Activated B cell treated with CpG ODN at 0.5 μM for 24 hours (primary cell): ENCODE measurements around the gene C1orf56. TPM values are rescaled to one million over a fixed set of nuclear protein-coding genes. Genes with fewer than 3 reads are reported as not detected.

Source experiments
- ATAC-seq: fragments of 200-7000 bp; cut with Tn5 transposase; one replicate; pipeline ENCODE4 v1.10.0; 2021; ENCODE audit warnings: low read depth, mild to moderate bottlenecking, moderate library complexity
- CTCF ChIA-PET: fragments of 350-600 bp; sonication (Branson Sonifier 250); formaldehyde crosslinking; loops from one replicate; lab custom pipeline; 2021; ENCODE audit warnings: antibody characterized with exemption; lab: Charles Lee
- POLR2A ChIA-PET: fragments of 350-600 bp; sonication (Branson Sonifier 250); formaldehyde crosslinking; loops from one replicate; lab custom pipeline; 2021; ENCODE audit warnings: antibody characterized with exemption; lab: Charles Lee
- DNase-seq: peaks from one replicate; pipeline ENCODE4 v3.0.0; 2022
- H3K27ac Mint-ChIP-seq: one replicate; pipeline ENCODE4 v1.8.0; 2020; ENCODE audit warnings: mixed read lengths
- H3K27me3 Mint-ChIP-seq: one replicate; pipeline ENCODE4 v1.8.0; 2021; ENCODE audit warnings: mixed read lengths
- H3K36me3 Mint-ChIP-seq: one replicate; pipeline ENCODE4 v1.8.0; 2021; ENCODE audit warnings: low read depth, mixed read lengths
- H3K4me1 Mint-ChIP-seq: one replicate; pipeline ENCODE4 v1.8.0; 2021; ENCODE audit warnings: mixed read lengths
- H3K4me3 Mint-ChIP-seq: one replicate; pipeline ENCODE4 v1.8.0; 2020; ENCODE audit warnings: mild to moderate bottlenecking, mixed read lengths
- H3K9me3 Mint-ChIP-seq: one replicate; pipeline ENCODE4 v1.8.0; 2020; ENCODE audit warnings: mixed read lengths
- intact Hi-C: fragments of 100-400 bp; cut with micrococcal nuclease; formaldehyde crosslinking; loops from one replicate; pipeline ENCODE4 v1.15.1; 2024
- total RNA-seq: library from RNA; stranded (reverse); gene quantifications from 2 replicates; pipeline ENCODE4 v1.2.3, GENCODE V29; 2022
- TF ChIP-seq, protein P1 (sequence below): fragments of 200-600 bp; IDR thresholded peaks from one replicate; pipeline ENCODE4 v1.8.0; 2022; ENCODE audit warnings: antibody characterized with exemption, mild to moderate bottlenecking

C1orf56 gene, protein sequence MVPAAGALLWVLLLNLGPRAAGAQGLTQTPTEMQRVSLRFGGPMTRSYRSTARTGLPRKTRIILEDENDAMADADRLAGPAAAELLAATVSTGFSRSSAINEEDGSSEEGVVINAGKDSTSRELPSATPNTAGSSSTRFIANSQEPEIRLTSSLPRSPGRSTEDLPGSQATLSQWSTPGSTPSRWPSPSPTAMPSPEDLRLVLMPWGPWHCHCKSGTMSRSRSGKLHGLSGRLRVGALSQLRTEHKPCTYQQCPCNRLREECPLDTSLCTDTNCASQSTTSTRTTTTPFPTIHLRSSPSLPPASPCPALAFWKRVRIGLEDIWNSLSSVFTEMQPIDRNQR
- total RNA-seq = 2.4 and 2.5 TPM in 2 replicates

DNA sequence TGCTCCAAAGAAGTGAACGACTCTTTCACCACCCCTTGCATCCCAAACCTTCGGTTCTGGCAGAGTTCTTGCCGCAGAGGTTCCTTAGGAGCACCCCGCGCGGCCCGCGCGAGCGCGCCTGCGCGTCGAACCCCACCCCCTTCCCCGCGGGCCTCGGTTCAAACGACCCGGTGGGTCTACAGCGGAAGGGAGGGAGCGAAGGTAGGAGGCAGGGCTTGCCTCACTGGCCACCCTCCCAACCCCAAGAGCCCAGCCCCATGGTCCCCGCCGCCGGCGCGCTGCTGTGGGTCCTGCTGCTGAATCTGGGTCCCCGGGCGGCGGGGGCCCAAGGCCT, at the start of gene C1orf56:
Gene C1orf56, plus strand, starts transcription at position 161 of the 334 bp plus-strand sequence. Its CDS starts 97 bp downstream, at position 258.
- POLR2A ChIA-PET = interaction anchor here (0.6 to 4.7 kb wide), 10 partner anchors 11 to 716 kb away, joined by 3 to 63 read pairs (median 5); partner anchors contain the start of genes CDC42SE1, GABPB2, MINDY1 and MLLT11
- Mint-ChIP-seq H3K27me3 (no peaks in the 10 kb centered on the region), H3K9me3 (no peaks in the 10 kb centered on the region), H3K36me3 (peaks cover 24% of the 10 kb centered on the region), H3K27ac (peak within 1 kb of the TSS; percentile 89), H3K4me1 (peaks cover 42% of the 10 kb centered on the region), H3K4me3 (peak within 1 kb of the TSS; percentile 94)
- TF ChIP-seq, protein P1, sequence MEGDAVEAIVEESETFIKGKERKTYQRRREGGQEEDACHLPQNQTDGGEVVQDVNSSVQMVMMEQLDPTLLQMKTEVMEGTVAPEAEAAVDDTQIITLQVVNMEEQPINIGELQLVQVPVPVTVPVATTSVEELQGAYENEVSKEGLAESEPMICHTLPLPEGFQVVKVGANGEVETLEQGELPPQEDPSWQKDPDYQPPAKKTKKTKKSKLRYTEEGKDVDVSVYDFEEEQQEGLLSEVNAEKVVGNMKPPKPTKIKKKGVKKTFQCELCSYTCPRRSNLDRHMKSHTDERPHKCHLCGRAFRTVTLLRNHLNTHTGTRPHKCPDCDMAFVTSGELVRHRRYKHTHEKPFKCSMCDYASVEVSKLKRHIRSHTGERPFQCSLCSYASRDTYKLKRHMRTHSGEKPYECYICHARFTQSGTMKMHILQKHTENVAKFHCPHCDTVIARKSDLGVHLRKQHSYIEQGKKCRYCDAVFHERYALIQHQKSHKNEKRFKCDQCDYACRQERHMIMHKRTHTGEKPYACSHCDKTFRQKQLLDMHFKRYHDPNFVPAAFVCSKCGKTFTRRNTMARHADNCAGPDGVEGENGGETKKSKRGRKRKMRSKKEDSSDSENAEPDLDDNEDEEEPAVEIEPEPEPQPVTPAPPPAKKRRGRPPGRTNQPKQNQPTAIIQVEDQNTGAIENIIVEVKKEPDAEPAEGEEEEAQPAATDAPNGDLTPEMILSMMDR = no peak
- CTCF ChIA-PET = interaction anchor here (1.1 to 2.3 kb wide), 4 partner anchors 10 to 24 kb away, joined by 5 to 10 read pairs (median 9); partner anchors contain the start of genes CDC42SE1, GABPB2 and MLLT11
- DNase-seq = peak; percentile 56
- intact Hi-C loops = loop anchor here (5.0 kb wide), 1 partner anchor 170 kb away; the partner anchor contains the start of gene ARNT
- ATAC-seq = peak; percentile 78

DNA sequence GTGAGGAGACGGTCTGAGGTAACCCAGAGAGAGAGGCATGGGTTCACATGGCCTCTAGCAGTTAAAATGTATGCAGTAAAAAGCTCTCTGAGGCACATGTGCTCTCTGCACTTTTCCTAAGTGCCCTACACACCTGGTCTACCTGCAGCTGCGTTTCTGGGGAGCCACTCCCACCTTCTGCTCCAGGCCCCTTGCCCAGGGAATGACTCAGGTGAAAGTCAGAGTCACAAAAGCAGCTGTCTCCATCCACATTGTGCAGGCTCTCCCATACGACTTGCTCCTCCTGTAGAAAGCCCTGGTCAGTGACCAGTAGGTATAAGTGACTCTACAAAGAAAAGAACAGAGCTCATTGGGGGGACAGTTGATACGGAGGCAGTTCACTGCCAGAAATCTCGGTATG, 49.6 kb upstream of the C1orf56 start:
- ATAC-seq (no peak), DNase-seq (no peak)
- Mint-ChIP-seq H3K27ac (no peak overlapping the region), H3K27me3 (no peaks in the 10 kb centered on the region), H3K4me3 (no peak overlapping the region), H3K9me3 (no peaks in the 10 kb centered on the region), H3K36me3 (peaks cover 33% of the 10 kb centered on the region), H3K4me1 (peaks cover 5% of the 10 kb centered on the region)
- intact Hi-C loops = no loop called here
- ChIA-PET POLR2A (interaction anchor here (0.5 kb wide), 1 partner anchor 853 kb away, joined by 3 read pairs; no protein-coding TSS in a partner anchor), CTCF (interaction anchor here (0.6 to 1.2 kb wide), 3 partner anchors 8 to 158 kb away, joined by 3 to 4 read pairs (median 3); partner anchors contain the start of gene MINDY1)
- TF ChIP-seq, protein P1 = no peak

DNA sequence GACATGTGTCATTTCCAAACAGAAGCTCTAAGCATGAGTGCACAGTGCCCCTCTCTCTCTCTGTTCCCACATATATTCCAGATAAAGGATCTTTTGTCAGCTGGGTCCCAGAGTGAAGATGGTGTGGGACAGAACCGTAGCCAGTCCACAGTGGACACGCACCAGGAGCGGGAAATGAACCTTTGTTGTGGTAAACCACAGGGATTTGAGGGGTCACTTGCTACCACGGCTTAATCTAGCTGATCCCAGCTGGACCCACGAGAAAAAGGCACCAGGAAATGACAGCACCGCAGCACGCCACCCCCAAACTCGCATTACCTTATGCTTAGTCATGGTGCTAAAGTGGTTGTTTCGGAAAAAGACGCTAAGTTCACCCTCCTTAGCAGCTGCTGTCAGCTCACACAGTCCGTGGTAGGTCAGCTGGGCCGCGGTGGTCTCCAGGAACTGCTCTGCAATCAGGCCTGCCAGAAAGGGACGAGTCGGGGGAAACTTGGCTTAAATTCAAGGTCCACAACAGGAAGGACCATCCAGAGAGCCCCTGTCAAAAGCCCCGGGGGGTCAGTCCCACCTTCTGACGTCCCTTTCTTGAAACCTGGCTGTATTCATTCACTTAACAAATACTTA, 48.4 kb upstream of the C1orf56 start:
- Mint-ChIP-seq H3K27me3 (no peaks in the 10 kb centered on the region), H3K27ac (no peak overlapping the region), H3K4me1 (peaks cover 15% of the 10 kb centered on the region), H3K36me3 (peaks cover 33% of the 10 kb centered on the region), H3K9me3 (no peaks in the 10 kb centered on the region), H3K4me3 (no peak overlapping the region)
- TF ChIP-seq, protein P1 = no peak
- ChIA-PET CTCF (no interaction called here), POLR2A (interaction anchor here (0.5 kb wide), 1 partner anchor 24 kb away, joined by 5 read pairs; no protein-coding TSS in a partner anchor)
- DNase-seq = no peak
- intact Hi-C loops = no loop called here
- ATAC-seq = no peak

DNA sequence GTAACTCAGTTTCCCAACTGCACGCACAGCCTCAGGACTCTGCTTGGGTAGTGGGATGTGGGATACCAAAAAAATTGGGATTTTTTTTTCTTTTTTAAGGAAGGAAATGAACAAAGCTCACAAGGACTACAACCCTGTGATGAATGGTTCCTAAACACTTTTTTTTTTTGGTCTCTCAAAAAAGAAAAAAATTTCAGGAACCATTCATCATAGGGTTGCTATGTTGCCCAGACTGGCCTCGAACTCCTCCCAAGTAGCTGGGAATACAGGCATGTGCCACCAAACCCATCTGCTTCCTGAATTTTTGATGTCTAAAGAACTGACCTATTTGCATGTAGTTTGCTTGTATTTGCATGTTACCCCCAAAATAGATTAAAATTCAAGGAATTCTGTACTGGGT, 47.6 kb upstream of the C1orf56 start:
- Mint-ChIP-seq H3K9me3 (no peaks in the 10 kb centered on the region), H3K27me3 (no peaks in the 10 kb centered on the region), H3K27ac (no peak overlapping the region), H3K4me1 (peaks cover 21% of the 10 kb centered on the region), H3K4me3 (no peak overlapping the region), H3K36me3 (peaks cover 33% of the 10 kb centered on the region)
- ChIA-PET CTCF (no interaction called here), POLR2A (no interaction called here)
- ATAC-seq (no peak), DNase-seq (no peak)
- intact Hi-C loops = loop anchor here (10.0 kb wide), 1 partner anchor 255 kb away; the partner anchor contains the start of gene PSMD4
- TF ChIP-seq, protein P1 = no peak

DNA sequence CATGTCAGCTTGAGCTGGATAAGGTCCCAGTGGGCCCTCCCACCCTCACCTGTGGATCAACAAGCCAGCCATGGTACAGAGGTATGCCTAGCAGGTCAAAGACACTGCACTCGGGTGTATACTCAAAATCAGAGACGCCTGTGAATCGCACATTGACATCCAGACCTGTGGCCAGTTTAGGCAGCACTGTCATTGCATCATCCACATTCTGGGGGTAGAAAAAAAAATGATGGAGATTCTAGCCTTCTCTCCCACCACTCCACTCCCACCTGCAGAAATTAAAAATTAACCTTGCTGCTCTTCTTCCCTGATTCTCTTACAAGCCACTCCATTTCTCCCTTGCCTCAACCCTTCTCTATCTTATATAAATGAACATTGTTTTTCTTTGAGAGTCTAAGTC, 47.1 kb upstream of the C1orf56 start:
- intact Hi-C loops = loop anchor here (10.0 kb wide), 1 partner anchor 254 kb away; the partner anchor contains the start of gene PSMD4
- Mint-ChIP-seq H3K27ac (no peak overlapping the region), H3K4me1 (peaks cover 23% of the 10 kb centered on the region), H3K27me3 (no peaks in the 10 kb centered on the region), H3K4me3 (no peak overlapping the region), H3K9me3 (no peaks in the 10 kb centered on the region), H3K36me3 (peaks cover 33% of the 10 kb centered on the region)
- DNase-seq = no peak
- CTCF ChIA-PET = no interaction called here
- ATAC-seq = no peak
- TF ChIP-seq, protein P1 = no peak
- POLR2A ChIA-PET = no interaction called here
